ENCODE results near the gene NUP85.
A peak's percentile ranks its signal among the peaks of the same experiment; 100 is the strongest.

DNA sequence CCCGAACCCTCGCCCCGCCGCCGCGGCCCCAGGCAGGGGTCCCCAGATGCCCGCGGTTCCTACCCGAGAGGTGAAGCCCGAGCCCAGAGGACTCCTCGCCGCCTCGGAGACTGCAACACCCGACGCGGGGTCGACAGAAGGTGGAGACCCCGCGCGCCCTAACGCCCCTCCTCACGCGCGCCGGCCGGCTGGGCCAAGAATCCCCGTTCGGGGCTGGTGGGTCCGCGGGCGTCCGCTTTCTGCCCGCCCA lies 23.2 kb upstream of the NUP85 start:
- TF ChIP-seq, protein P1, sequence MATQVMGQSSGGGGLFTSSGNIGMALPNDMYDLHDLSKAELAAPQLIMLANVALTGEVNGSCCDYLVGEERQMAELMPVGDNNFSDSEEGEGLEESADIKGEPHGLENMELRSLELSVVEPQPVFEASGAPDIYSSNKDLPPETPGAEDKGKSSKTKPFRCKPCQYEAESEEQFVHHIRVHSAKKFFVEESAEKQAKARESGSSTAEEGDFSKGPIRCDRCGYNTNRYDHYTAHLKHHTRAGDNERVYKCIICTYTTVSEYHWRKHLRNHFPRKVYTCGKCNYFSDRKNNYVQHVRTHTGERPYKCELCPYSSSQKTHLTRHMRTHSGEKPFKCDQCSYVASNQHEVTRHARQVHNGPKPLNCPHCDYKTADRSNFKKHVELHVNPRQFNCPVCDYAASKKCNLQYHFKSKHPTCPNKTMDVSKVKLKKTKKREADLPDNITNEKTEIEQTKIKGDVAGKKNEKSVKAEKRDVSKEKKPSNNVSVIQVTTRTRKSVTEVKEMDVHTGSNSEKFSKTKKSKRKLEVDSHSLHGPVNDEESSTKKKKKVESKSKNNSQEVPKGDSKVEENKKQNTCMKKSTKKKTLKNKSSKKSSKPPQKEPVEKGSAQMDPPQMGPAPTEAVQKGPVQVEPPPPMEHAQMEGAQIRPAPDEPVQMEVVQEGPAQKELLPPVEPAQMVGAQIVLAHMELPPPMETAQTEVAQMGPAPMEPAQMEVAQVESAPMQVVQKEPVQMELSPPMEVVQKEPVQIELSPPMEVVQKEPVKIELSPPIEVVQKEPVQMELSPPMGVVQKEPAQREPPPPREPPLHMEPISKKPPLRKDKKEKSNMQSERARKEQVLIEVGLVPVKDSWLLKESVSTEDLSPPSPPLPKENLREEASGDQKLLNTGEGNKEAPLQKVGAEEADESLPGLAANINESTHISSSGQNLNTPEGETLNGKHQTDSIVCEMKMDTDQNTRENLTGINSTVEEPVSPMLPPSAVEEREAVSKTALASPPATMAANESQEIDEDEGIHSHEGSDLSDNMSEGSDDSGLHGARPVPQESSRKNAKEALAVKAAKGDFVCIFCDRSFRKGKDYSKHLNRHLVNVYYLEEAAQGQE (IDR thresholded peaks at IDR 0.05; ENCODE audit: borderline replicate concordance) = no peak
- TF ChIP-seq, protein P2, sequence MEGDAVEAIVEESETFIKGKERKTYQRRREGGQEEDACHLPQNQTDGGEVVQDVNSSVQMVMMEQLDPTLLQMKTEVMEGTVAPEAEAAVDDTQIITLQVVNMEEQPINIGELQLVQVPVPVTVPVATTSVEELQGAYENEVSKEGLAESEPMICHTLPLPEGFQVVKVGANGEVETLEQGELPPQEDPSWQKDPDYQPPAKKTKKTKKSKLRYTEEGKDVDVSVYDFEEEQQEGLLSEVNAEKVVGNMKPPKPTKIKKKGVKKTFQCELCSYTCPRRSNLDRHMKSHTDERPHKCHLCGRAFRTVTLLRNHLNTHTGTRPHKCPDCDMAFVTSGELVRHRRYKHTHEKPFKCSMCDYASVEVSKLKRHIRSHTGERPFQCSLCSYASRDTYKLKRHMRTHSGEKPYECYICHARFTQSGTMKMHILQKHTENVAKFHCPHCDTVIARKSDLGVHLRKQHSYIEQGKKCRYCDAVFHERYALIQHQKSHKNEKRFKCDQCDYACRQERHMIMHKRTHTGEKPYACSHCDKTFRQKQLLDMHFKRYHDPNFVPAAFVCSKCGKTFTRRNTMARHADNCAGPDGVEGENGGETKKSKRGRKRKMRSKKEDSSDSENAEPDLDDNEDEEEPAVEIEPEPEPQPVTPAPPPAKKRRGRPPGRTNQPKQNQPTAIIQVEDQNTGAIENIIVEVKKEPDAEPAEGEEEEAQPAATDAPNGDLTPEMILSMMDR (IDR thresholded peaks at IDR 0.05; ENCODE audit: poor library complexity, severe bottlenecking) = no peak
- TF ChIP-seq POLR2AphosphoS5 (IDR thresholded peaks at IDR 0.05) = no peak
- TF ChIP-seq EP300 (conservative IDR thresholded peaks at IDR 0.05; ENCODE audit: poor library complexity, severe bottlenecking) = no peak
- no peak for TF ChIP-seq EZH2 (IDR thresholded peaks at IDR 0.05; ENCODE audit: borderline replicate concordance, insufficient read depth, low read length, poor library complexity, severe bottlenecking)
- peak; percentile 35 for TF ChIP-seq MXI1 (conservative IDR thresholded peaks at IDR 0.05; ENCODE audit: poor library complexity, severe bottlenecking)
- TF ChIP-seq TAF1 (IDR thresholded peaks at IDR 0.05; ENCODE audit: low read depth) = no peak
- TF ChIP-seq RAD21 (conservative IDR thresholded peaks at IDR 0.05) = no peak
